Endodermal cell (in vitro differentiated cells): Measurements from ENCODE around the gene DGCR8. TPM values are rescaled to one million over a fixed set of nuclear protein-coding genes. Genes with fewer than 3 reads are reported as not detected.

Source experiments
- DNase-seq: peaks from one replicate; pipeline ENCODE4 v3.0.0-alpha.2; 2017
- H3K27ac ChIP-seq: 2 replicates; pipeline ENCODE4 v1.5.1; 2013; ENCODE audit warnings: mild to moderate bottlenecking, low read depth, low read length, moderate library complexity
- H3K27me3 ChIP-seq: 2 replicates; pipeline ENCODE4 v1.6.1; 2013; ENCODE audit warnings: mild to moderate bottlenecking, low read length, moderate library complexity; ENCODE audit not compliant: insufficient read depth, control insufficient read depth, poor library complexity, severe bottlenecking
- H3K36me3 ChIP-seq: 2 replicates; pipeline ENCODE4 v1.7.0; 2013; ENCODE audit warnings: mild to moderate bottlenecking, low read length, moderate library complexity; ENCODE audit not compliant: control insufficient read depth, insufficient read depth
- H3K4me1 ChIP-seq: one replicate; pipeline ENCODE4 v1.7.0; 2013; ENCODE audit warnings: low read length; ENCODE audit not compliant: control insufficient read depth, insufficient read depth
- H3K4me3 ChIP-seq: 2 replicates; pipeline ENCODE4 v1.5.1; 2013; ENCODE audit warnings: mild to moderate bottlenecking, low read length, moderate library complexity
- H3K9ac ChIP-seq: 2 replicates; pipeline ENCODE4 v1.6.1; 2013; ENCODE audit warnings: mild to moderate bottlenecking, low read length, moderate library complexity; ENCODE audit not compliant: poor library complexity, severe bottlenecking; ENCODE audit errors: extremely low read depth
- H3K9me3 ChIP-seq: 2 replicates; pipeline ENCODE4 v1.6.1; 2013; ENCODE audit warnings: mild to moderate bottlenecking, low read length, moderate library complexity; ENCODE audit not compliant: control insufficient read depth
- H3K27ac Mint-ChIP-seq: 2 replicates; pipeline ENCODE4 v1.8.0; 2020; ENCODE audit warnings: mixed read lengths
- H3K27me3 Mint-ChIP-seq: 2 replicates; pipeline ENCODE4 v1.8.0; 2021; ENCODE audit warnings: mild to moderate bottlenecking, mixed read lengths; ENCODE audit not compliant: insufficient read depth
- H3K36me3 Mint-ChIP-seq: 2 replicates; pipeline ENCODE4 v1.8.0; 2020; ENCODE audit warnings: low read depth, mixed read lengths
- H3K4me1 Mint-ChIP-seq: 2 replicates; pipeline ENCODE4 v1.8.0; 2020; ENCODE audit warnings: mixed read lengths
- H3K4me3 Mint-ChIP-seq: 2 replicates; pipeline ENCODE4 v1.8.0; 2020; ENCODE audit warnings: mild to moderate bottlenecking, moderate library complexity, mixed read lengths
- H3K9me3 Mint-ChIP-seq: 2 replicates; pipeline ENCODE4 v1.8.0; 2020; ENCODE audit warnings: mild to moderate bottlenecking, mixed read lengths
- CTCF ChIP-seq: fragments of 200-600 bp; sonication (generic); conservative IDR thresholded peaks from 2 replicates; pipeline ENCODE4 v1.5.0; 2021; ENCODE audit warnings: antibody characterized with exemption, mild to moderate bottlenecking
- WGBS, 2 experiments: methylation state at CpG; one replicate each; pipeline versions ENCODE4 v1.1.5 to v1.1.7; 2013; ENCODE audit warnings: missing lambda C conversion rate in 2 of 2, mixed read lengths in 1 of 2; ENCODE audit not compliant: insufficient coverage in 1 of 2, insufficient read length in 1 of 2; 5-methylcytosine and 5-hydroxymethylcytosine counted together
- total RNA-seq, 2 donors: library from RNA; stranded (reverse); fragmentation: NEBNext Ultra II Directional in 1 of 2; extraction: Animal tissue kit (Norgen Biotek cat#: 25700) in 1 of 2; gene quantifications; 2 replicates in 1 of 2; 3 replicates in 1 of 2; pipeline ENCODE4 v1.2.1, GENCODE V29; 2021

Gene DGCR8
- total RNA-seq, 2 donors from 2014 or later, result 61.3 to 76.1 TPM

GRCh38 chr22:20060700-20061480, 19.2 kb upstream of the DGCR8 start:
- Mint-ChIP-seq H3K27me3 (no peaks in the 10 kb centered on the region), H3K27ac (no peak overlapping the region), H3K9me3 (no peaks in the 10 kb centered on the region), H3K4me1 (no peaks in the 10 kb centered on the region), H3K4me3 (no peak overlapping the region), H3K36me3 (peaks cover 11% of the 10 kb centered on the region)
- no peaks in the 10 kb centered on the region for H3K27me3 ChIP-seq
- H3K9ac ChIP-seq, result no peak overlapping the region
- no peaks in the 10 kb centered on the region for H3K36me3 ChIP-seq
- TF ChIP-seq CTCF, result peak; percentile 54
- H3K9me3 ChIP-seq, result no peaks in the 10 kb centered on the region
- no peaks in the 10 kb centered on the region for H3K4me1 ChIP-seq
- H3K27ac ChIP-seq, result no peak overlapping the region
- DNase-seq, result no peak
- 90 to 92% methylated on average over 6 to 10 of the region's 10 CpGs for WGBS, 2 experiments
- no peak overlapping the region for H3K4me3 ChIP-seq

GRCh38 chr22:20061481-20061861, 18.6 kb upstream of the DGCR8 start:
- DNase-seq, result no peak
- 90 to 91% methylated on average over 11 of the region's 11 CpGs for WGBS, 2 experiments
- H3K27me3 ChIP-seq, result no peaks in the 10 kb centered on the region
- no peaks in the 10 kb centered on the region for H3K4me1 ChIP-seq
- no peaks in the 10 kb centered on the region for H3K27me3 Mint-ChIP-seq
- H3K4me3 Mint-ChIP-seq, result no peak overlapping the region
- H3K36me3 ChIP-seq, result no peaks in the 10 kb centered on the region
- no peaks in the 10 kb centered on the region for H3K9me3 Mint-ChIP-seq
- no peak overlapping the region for H3K27ac ChIP-seq
- no peak overlapping the region for H3K4me3 ChIP-seq
- no peaks in the 10 kb centered on the region for H3K4me1 Mint-ChIP-seq
- no peaks in the 10 kb centered on the region for H3K9me3 ChIP-seq
- no peak for TF ChIP-seq CTCF
- H3K9ac ChIP-seq, result no peak overlapping the region
- no peak overlapping the region for H3K27ac Mint-ChIP-seq
- peaks cover 11% of the 10 kb centered on the region for H3K36me3 Mint-ChIP-seq

DNA sequence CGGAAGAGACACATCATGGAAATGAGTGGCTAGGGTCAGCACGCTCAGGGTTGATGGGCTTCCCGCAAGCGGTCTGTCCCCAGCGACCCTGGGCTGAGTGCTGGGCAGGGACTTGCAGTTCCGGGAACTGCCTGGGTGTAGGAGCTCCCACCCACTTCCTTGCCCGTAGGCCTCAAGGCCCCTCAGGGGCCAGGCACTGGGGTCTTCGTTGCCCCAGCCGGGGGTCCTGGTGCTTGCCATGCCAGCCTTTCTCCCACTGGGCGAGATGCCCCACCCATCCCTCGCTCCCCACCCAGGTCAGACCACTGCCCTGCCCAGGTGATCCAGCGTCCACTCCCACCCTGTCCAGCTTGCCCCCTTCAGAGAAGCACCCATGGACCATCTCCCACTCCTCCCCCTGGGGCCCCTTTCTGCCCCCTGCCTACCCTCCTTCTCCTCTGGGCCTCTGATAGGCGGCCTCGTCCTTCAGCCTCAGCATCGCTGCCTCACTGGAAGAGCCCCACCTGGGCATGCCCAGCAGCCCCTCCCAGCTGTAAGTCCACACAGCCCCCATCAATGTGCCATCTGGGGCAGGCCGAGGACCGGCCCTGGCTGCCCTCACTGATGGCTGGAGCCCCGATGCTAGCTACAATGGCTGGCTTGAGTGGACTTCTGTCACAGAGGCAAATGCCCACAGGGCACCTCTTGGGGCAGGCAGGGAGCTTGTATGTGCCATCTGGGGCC, 17.8 kb upstream of the DGCR8 start:
- no peak overlapping the region for H3K27ac Mint-ChIP-seq
- no peaks in the 10 kb centered on the region for H3K4me1 Mint-ChIP-seq
- H3K36me3 ChIP-seq, result no peaks in the 10 kb centered on the region
- no peaks in the 10 kb centered on the region for H3K27me3 Mint-ChIP-seq
- TF ChIP-seq CTCF, result no peak
- H3K27me3 ChIP-seq, result no peaks in the 10 kb centered on the region
- H3K36me3 Mint-ChIP-seq, result peaks cover 9% of the 10 kb centered on the region
- WGBS, 2 experiments, result 91 to 97% methylated on average over 12 to 18 of the region's 18 CpGs
- H3K9me3 Mint-ChIP-seq, result no peaks in the 10 kb centered on the region
- H3K4me1 ChIP-seq, result no peaks in the 10 kb centered on the region
- no peak overlapping the region for H3K27ac ChIP-seq
- no peak for DNase-seq
- H3K9me3 ChIP-seq, result no peaks in the 10 kb centered on the region
- no peak overlapping the region for H3K4me3 ChIP-seq
- no peak overlapping the region for H3K9ac ChIP-seq
- no peak overlapping the region for H3K4me3 Mint-ChIP-seq
